NCI-H446 (cell line): Measurements from ENCODE around the gene DNAL1.
"Not testable (repeated sequence)": the region's sequence is repeated elsewhere in the genome, so short reads cannot be mapped to it uniquely, and the experiment has no call there.

Source experiments
- DNase-seq, 2 experiments: peaks; one replicate each; lab custom pipeline; 2025; lab: John Stamatoyannopoulos, UW

The DNAL1 gene

DNA sequence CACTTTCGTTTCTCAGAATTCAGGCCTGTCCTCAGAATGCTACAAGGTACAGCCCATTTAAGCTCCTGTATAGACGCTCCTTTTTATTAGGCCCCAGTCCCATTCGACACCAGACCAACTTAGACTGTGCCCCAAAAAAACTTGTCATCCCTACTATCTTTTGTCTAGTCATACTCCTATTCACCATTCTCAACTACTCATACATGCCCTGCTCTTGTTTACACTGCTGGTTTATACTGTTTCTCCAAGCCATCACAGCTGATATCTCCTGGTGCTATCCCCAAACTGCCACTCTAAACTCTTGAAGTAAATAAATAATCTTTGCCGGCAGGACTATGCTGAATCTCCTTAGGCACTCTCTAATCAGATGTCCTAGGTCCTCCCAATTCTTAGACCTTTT is 63.3 kb downstream of the DNAL1 start:
- DNase-seq = not testable (repeated sequence)

DNA sequence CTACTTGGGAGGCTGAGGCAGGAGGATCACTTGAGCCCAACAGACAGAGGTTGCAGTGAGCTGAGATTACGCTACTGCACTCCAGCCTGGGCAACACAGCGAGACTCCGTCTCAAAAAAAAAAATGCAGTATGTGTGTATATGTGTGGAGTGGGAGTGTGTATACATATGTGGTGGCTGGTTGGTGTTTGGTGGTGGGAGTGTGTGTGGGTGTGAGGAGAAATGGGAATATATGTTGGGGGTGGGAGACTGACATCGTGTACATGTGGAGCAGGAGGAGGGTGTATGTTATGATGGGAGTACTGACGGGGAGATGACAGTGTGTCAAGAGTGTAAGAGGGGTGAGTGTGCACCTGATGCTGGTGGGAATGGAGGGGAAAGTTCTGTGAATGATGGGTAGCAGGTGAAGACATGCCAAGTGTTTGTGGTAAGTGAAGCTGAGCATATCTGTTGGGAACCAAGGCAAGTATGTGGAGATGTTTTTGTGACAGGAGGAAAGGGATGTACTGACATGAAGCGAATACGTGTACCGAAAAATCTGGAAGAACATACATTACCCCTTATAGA is 65.2 kb downstream of the DNAL1 start:
- no peak for DNase-seq

DNA sequence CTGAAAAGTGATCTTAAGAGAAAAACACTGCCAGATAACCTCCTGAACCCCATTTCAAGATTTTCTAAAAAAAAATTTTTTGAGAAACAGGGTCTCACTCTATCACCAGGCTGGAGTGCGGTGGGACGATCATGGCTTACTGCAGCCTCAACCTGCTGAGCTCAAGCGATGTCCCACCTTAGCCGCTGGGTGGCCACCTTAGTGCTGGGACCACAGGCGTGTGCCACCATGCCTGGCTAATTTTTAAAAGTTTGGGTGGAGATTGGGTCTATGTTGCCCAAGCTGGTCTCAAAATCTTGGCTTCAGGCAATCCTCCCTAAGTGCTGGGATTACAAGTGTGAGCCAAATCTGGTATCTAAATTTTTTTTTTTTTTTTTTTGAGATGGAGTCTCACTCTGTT is 66.0 kb downstream of the DNAL1 start:
- DNase-seq = no peak

DNA sequence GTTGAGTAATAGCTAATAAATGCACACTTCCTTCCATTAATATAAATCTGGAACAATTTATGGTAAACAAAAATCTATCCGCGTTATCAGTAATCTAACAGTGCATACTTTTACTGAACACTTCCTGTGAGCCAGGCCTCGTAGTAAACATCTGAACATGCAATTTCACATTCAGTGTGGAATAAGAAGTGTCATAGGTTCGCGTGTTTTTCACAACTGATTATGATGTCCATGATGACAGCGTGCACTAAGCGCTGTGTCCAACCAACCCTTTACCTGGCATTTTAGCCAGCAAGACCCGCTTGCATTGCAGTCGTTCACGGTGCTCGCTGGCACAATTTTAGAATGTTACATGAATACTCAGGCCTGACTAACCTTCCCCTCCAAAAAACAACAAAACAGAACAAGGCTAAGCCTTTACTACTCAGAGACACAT is 67.3 kb downstream of the DNAL1 start:
- DNase-seq = no peak

DNA sequence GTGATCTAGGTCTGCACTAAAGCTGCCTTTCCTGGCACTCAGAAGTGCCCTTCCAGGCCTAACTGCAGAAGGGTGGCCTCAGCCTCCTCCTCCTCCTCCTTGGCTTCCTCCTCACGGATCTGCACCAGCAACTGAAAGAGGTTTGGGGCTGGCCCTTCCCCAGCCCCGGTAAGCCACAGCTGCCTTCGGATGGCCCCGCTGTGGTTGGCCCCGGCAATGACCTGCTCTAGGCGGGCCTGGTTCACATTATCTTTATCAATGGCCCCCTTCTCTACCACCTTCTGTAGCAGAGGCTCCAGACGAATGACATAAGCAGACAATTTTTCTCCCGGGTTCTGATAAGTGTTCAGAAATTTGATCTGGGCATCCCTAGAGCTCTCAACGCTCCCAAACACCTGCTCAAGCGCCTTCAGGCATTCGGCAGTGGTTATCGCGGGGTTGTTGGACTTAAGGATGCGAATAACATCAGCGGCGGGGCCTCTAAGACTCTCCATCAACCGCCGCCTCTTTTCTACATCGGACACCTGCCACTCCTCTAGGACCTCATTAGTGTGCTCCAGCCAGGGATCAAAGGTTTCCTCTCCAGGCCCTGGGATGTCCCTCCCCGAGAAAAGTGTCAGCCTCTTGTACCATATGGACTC is 67.9 kb downstream of the DNAL1 start:
- DNase-seq = no peak

DNA sequence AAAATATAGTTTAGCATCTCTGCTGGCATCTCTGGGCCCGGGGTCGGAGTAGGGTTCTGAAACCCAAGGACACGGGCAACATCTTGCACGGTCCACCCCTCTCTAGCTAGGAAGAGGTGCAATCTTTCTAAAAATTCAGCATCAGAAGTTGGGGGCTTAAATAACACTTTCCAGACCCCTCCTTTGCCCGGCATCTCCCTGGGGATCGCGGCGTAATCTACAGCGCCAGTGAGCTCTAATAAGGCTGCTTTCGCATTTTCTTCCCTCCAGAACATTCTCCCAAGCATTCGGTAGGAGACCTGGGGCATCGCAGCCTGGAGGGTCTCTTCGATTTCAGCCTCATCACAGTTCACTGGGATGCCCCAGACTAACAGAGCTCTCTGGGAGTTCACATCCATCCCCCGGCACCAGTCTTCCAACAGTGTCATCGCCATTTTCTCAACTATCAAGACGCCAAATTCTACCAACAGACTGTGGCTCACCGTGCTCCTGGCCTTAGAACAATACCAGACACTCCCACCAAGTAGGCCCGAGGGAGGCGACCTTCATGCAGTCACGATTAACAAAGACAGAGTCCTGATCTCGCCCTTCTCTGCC is 68.5 kb downstream of the DNAL1 start:
- no peak for DNase-seq

DNA sequence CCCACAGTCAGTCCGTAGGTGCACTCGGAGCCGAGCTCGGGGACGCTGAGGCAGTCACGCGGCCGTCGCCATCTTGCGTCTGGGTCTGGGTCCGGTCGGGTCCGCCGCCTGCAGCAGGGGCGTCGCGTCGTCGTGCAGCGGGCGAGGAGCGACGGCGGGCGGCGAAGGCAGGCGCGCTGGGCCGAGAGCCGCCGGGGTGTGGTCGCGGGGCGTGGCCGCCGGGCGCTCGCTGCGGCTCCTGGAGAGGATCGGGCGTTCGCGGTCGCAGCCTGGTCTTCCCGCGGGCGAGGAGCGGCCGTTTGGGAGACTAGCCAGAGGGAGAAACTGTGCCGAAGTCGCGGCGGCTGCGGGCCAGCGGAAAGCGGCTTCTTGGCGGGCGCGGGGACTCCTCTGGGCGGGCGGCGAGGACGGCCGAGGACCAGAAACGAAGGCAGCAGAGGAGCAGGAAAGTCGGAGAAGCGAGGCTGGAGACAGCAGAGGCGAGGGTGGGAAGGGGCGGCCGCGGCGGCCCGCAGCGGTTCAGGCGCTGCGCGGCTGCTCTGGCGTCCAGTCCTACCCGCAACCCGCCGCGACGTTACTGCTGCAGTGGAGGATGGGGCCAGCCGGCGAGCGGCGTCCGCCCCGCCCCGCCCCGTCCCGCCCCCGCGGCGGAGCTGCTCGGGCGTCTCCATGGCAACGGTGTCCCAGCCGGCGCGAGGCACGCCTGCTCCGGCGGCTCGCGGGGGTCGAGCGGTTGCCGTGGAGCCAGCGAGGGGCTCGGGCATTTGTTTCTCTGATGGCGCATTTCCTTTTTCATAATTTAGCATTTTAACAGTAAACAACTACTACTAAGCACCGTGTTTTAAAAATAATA is 69.2 kb downstream of the DNAL1 start, which contains the start of gene PNMA1:
TSS of gene PNMA1 (minus strand) at position 582 of the 853 bp plus-strand sequence. CDS start 745 bp downstream, outside the sequence.
- peak; percentile 42 to 87 for DNase-seq

DNA sequence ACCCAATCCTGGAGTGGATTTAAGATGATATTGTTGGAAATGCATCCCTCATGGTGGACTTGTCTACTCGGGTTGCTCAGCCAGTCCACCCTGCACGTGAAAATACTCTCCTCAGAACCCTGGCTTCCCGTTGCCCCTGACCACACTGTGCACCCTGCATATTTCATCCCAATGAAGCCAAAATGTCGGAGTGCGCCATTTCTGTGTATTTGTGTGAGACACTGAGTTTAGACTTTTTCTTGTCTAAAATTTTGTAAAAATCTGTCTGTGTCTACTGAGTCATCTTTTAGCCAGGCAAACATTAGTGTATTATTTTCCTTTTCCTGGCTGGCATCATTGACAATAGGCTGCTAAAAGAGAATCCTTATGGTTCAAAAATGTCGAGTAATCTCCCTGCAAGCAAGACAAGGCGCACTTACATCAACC is 69.9 kb downstream of the DNAL1 start:
- no peak for DNase-seq

DNA sequence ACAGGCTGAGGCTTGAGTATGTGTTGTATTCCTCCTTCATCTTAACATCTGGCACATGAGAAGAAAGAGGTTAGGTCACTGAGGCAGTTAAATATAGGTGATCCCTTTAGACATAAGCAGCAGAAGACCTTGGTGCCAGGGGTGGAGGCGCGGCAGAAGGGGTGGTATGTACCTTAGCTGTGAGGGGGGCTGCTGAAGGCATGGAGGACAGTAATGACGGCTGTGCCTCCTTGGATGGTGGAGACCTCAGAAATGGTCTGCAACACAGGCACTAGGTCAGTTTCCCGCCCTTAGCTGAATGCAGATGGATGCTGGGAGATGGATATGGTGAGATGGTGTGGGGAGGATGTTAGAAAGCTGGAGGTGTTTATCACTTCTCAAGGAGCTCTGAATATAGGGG is 70.9 kb downstream of the DNAL1 start:
- no peak for DNase-seq

DNA sequence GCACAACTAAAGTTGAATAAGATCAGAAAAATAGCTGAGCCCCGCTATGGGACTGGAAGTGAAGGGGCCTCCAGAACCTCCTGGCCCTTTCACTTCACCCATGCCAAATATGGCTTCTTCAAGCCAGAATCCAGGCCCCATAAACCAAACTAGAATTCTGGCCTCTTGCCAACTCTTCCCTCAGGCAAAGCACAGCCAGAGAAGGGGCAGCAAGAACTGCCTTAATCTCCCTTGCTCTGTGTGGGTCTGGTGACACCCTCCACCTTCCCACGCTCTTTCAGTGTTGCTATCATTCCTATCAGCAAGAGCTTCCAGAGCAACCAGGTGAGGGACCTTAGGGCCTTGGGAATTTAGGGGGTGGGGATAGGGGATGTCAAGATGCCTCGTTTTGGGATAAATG is 72.5 kb downstream of the DNAL1 start:
- peak in 1 of 2 experiments; percentile 20 for DNase-seq

DNA sequence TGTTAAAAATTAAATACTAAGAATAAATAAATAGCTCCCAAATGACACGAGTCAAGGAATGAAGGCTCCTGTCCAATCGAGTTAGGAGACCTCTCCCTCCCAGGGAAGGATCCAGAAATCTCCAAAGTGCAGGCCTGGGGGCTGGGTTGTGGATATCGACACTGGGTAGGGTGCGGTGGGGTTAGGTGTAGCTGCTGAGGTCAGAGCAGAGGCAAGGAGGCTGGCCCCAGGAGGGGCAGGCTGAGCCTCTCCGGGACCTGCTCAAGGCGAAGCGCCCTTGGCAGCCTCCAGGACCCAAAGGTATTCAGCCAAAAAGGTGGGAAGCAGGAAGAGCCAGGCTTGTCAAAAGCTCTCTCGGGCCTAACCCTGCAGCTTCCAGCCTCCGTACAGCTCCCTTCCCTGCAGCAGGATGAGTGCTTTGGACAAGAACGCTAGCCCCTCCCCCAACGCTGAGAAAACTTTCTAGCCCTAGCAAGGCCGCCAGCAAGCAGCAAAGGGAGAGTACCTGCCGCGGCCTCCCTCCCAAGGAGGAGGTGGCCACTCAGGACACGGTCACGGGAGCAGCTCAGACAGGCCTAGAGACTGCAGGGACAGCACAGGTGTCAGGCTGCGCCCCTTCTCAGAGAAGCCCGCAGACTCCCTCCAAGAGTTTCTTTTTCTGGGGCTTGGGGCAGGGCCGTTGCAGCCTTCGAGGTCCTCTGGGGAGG is 73.1 kb downstream of the DNAL1 start:
- DNase-seq = no peak

DNA sequence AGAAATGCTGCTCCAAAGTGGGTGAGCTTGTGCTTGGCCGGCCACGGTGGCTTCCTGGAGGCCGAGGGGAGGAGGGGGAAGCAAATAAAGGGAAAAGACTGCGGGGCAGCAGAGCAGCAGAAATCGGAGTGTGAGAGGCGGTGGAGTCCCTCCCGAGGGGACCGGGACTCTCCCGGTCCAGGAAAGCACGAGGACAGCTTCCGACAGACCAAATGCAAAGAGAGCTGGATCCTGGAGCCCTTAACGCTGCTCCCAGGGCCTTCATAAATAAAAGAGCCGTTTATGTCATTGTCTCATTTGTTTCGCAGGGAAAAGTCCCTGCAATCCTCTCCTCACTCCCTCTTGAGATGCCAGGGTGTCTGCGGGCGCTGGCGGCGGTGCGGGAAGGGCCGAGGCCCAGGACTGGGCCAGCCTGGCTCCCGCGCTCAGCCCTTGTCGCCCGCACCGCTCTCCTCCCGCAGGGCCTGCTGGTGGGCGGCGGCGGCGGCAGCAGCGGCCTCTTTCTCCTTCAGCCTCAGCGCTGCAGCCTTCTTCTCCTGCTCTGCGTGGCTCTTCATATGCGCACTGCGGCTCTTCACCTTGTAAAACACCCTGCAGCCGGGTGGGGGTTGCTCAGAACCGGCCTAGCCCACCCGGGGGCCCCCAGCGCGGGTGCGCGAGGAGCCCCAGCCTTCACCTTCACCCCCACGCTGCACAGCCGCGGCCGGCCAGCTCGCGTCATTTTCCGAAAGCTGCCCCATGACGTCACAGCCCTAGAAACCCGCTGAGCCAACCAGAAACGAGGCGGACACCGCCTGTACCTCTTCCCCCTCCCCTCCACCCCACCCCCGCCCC is 73.8 kb downstream of the DNAL1 start:
- DNase-seq = no peak

DNA sequence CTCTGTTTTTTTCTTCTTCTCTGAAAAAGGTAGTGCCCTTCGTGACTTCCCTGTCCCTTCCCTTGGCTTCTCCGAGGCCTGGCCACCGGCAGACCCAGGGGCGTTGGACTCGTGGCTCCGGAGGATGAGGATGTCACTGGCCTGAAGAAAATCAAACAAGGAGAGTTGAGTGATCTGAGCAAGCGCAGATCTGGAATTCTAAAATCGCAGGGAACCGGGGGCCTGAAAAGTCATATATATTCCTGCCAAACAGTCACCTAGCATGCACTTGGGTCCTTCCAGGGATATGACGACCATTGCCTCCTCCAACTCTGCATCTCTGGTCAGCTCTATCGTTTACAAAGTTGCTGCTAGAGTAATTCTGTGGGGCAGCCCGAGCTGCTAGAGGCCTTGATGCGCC is 74.6 kb downstream of the DNAL1 start:
- no peak for DNase-seq

DNA sequence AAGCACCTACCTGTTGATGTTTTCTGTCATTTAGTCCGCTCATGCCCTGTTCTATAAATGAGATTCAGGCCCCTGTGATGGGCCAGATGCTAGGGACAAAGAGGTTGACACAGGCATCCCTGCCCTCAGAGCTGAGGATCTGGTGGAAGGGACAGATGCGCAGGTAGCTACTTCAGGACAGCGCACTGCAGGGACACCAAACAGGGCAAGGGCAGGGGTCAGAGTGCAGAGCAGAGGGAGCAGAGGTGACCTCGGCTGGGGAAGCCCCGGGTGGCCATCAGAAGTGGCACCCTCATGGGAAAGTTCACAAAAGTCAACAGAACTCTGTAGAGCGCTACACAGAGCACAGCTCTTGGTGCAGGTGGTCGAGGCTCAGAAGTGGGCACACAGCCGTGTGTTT is 75.0 kb downstream of the DNAL1 start:
- DNase-seq = no peak

DNA sequence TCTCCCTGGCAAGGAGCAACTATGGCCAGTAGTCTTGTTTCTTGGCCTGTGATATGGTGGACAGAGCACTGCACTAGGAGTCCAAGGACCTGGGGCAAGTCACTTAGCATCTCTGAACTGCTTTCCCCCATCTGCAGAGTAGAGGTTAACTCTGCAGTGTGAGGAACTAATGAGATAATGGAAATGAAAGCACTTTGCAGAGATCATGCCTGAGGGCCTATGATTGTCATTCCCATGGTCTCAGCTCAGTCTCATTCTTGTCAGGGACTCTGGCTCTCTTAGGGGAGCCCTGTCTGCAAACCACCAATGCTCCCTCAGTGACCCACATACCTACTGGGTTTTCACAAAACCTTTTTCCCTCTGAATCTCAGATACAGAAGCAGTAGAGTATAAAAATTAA is 75.8 kb downstream of the DNAL1 start:
- DNase-seq = no peak

DNA sequence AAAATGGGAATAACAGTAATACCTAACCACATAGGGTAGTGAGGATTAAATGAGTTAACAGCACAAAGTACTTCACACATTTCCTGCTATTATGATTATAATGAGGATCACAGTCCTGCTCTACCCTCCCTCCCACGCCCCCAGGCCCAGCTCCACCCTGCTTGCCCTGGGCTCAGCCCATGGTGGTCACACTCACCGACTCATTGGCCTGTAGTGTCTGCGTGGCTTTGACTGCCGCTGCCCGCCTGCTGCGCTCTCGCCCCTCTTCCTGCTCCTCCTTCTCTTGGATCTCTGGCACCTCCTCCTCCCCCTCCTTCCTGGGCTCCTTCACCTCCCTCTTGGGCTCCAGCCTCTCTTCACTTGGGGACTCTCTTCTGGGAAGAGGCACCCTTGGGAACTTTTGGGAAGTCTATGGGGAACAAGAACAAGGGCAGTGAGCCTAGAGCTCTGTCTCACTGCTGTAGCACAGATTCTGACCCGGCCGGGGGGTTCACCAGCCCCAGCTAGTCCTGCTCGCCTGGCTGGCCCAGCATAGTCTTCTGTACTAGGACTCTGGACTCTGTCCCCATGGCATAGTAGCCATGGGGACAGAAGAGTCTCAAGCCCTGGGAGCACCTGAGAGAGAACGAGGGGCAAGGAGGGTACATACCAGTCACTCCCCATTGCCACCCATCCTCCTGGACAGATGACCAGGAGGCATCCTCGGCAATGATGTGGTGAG is 76.5 kb downstream of the DNAL1 start:
- DNase-seq = no peak

DNA sequence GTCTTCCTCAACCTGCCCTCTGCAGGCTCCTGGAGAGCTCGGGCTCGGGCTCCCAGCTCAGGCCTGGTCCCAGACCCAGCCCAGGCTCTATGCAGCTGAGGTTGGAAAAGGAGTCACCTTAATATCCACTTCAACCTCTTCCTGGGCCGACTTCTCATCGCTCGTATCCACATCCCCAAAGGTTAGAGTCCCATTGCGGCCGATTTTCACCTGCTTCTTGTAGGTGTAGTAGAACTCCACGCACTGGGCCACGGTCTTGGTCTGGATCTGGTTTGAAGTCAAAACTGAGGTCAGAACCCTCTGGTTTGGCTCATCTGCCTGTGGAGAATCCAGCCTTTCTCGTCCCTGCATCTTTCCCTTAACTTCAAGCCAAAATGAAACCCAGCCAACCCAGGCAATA is 77.8 kb downstream of the DNAL1 start:
- no peak for DNase-seq

DNA sequence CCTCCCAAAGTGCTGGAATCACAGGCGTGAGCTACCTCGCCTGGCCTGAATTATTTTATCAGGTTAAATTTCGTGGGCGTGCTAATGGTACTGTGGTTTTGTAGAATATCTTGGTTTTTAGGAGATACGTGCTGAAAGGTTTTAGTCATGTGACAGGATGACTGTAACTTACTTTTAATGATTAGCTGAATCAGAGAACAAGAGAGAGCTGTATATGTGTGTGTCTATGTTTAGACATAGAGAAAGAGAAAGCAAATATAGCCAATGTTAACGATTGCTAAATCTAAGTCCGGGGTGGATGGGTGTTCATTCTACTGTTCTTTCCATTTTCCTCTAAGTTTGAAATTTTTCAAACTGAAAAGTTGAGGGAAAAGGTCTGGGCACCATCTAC is 78.6 kb downstream of the DNAL1 start:
- no peak for DNase-seq

DNA sequence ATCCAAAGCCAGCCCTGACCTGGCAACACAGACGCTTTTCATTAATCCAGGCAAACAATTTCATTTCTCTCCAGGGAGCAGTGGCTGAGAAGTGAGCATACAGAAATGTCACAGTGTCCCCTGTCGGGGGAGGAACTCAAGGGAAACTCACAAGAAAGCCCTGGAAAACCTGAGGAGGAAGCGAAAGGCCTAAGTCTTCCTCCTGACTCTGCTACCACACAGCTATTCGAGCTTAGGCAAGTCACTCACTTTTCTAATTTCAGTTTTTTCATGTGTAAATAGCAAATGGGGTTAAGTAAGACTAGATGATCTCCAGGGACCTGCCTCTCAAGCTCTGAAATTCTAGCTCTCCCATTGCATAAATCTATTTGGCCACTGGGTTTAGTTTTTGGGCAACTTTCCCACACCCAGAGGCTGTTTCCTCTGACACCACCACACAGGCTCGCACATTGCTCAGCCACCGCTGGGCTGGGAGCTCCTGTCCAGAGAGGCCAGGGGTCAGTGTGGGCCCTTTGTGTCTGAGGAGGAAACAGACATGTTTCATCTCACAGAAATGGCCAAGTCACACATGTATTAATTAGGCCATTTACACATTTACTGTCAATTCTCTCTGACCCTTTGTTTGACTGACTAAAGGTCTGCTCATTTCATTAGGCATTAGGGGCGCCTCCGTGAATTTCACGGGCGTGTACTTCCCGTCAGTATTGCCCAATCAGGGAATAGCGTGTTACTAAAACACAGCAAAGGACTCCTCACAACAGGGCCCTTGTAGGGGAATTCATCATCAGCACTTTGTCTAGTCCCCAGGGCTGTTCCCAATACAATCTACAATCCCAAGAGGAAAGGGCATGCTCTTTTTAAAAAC is 79.2 kb downstream of the DNAL1 start:
- DNase-seq = no peak
